Body of pancreas (tissue), 4 donors: ENCODE results near the gene PPTC7.

Experiments used
- CTCF ChIP-seq, 7 experiments: fragments of 450-650 bp in 4 of 7; fragments of 200-600 bp in 3 of 7; sonication (generic) in 3 of 7; IDR thresholded peaks; one replicate each; pipeline ENCODE4 v1.5.1; 2016 to 2019; ENCODE audit warnings: antibody characterized with exemption in 7 of 7
- POLR2A ChIP-seq, 3 donors: fragments of 450-650 bp; IDR thresholded peaks; one replicate each; pipeline ENCODE4 v1.6.1; 2016; ENCODE audit warnings: antibody characterized with exemption in 3 of 3, mild to moderate bottlenecking in 2 of 3

- TF ChIP-seq CTCF (IDR thresholded peaks at IDR 0.05) (no peak), POLR2A (IDR thresholded peaks at IDR 0.05) (no peak)
These were observed 23.1 kb upstream of the PPTC7 start for GRCh38 chr12:110606253-110606611.
